Measurements from ENCODE around the gene BTG1.
A peak's percentile ranks its signal among the peaks of the same experiment; 100 is the strongest.

DNA sequence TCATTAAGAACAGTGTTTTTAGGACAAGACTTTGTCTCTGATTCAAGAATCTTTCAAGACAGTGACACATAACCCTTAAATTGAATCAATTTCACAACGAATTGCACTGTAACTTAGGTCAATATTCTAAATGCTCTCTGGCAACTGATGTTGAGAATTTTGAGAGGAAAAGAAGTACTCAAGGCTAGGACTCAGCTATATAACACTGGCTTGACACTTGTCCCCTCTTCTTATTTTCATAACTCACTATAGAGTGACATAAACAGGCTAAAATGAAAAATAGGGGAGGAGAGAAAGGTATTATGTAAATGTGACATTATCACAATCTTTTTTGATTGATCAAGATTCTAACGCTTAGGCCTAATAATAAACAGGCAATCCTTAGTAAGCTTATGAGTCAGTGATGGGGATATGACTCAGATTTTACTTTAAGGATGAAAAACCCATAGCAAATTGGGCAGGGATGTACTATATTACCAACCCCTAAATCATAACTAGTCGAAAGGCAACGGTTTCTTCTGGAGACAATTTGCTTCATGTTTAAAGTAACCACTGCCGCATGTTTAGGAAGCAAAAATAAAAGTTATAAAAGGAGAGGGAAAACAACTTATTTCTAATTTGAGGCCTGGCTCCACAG lies 10.9 kb downstream of the BTG1 start:
- TF ChIP-seq RFX5 (IDR thresholded peaks at IDR 0.05; ENCODE audit: low read depth, low read length): no peak
- TF ChIP-seq, protein P1, sequence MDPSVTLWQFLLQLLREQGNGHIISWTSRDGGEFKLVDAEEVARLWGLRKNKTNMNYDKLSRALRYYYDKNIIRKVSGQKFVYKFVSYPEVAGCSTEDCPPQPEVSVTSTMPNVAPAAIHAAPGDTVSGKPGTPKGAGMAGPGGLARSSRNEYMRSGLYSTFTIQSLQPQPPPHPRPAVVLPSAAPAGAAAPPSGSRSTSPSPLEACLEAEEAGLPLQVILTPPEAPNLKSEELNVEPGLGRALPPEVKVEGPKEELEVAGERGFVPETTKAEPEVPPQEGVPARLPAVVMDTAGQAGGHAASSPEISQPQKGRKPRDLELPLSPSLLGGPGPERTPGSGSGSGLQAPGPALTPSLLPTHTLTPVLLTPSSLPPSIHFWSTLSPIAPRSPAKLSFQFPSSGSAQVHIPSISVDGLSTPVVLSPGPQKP (IDR thresholded peaks at IDR 0.05; ENCODE audit: borderline replicate concordance, low read depth, low read length): no peak
- TF ChIP-seq, protein P2, sequence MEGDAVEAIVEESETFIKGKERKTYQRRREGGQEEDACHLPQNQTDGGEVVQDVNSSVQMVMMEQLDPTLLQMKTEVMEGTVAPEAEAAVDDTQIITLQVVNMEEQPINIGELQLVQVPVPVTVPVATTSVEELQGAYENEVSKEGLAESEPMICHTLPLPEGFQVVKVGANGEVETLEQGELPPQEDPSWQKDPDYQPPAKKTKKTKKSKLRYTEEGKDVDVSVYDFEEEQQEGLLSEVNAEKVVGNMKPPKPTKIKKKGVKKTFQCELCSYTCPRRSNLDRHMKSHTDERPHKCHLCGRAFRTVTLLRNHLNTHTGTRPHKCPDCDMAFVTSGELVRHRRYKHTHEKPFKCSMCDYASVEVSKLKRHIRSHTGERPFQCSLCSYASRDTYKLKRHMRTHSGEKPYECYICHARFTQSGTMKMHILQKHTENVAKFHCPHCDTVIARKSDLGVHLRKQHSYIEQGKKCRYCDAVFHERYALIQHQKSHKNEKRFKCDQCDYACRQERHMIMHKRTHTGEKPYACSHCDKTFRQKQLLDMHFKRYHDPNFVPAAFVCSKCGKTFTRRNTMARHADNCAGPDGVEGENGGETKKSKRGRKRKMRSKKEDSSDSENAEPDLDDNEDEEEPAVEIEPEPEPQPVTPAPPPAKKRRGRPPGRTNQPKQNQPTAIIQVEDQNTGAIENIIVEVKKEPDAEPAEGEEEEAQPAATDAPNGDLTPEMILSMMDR (conservative IDR thresholded peaks at IDR 0.05; ENCODE audit: low read depth, low read length): no peak
- no peak for TF ChIP-seq MAZ (IDR thresholded peaks at IDR 0.05; ENCODE audit: borderline replicate concordance, low read depth, low read length)
- TF ChIP-seq POLR2A (IDR thresholded peaks at IDR 0.05; ENCODE audit: low read depth, low read length): peak; percentile 38; the same call in 1 of the 2 replicates
- TF ChIP-seq MAFK (IDR thresholded peaks at IDR 0.05; ENCODE audit: low read depth, low read length): no peak
- TF ChIP-seq BHLHE40 (IDR thresholded peaks at IDR 0.05; ENCODE audit: low read depth, low read length): peak; percentile 45; the same call in 1 of the 2 replicates
- TF ChIP-seq MXI1 (IDR thresholded peaks at IDR 0.05; ENCODE audit: borderline replicate concordance, low read depth, low read length): no peak
- TF ChIP-seq CEBPB (IDR thresholded peaks at IDR 0.05; ENCODE audit: low read depth, low read length): no peak
- TF ChIP-seq RAD21 (IDR thresholded peaks at IDR 0.05; ENCODE audit: low read length): no peak
- TF ChIP-seq, protein P3, sequence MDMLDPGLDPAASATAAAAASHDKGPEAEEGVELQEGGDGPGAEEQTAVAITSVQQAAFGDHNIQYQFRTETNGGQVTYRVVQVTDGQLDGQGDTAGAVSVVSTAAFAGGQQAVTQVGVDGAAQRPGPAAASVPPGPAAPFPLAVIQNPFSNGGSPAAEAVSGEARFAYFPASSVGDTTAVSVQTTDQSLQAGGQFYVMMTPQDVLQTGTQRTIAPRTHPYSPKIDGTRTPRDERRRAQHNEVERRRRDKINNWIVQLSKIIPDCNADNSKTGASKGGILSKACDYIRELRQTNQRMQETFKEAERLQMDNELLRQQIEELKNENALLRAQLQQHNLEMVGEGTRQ (IDR thresholded peaks at IDR 0.05; ENCODE audit: low read depth, low read length): no peak
- TF ChIP-seq SMC3 (IDR thresholded peaks at IDR 0.05; ENCODE audit: low read depth, low read length): no peak
